OCI-LY1 (cell line): Measurements from ENCODE around the gene CLIC6.

Experiments used
- H2AFZ ChIP-seq: fragments of 200-600 bp; sonication (generic), shearing (Covaris generic); 2 replicates; pipeline ENCODE4 v1.6.0; 2014; ENCODE audit warnings: antibody characterized with exemption, mild to moderate bottlenecking, low read length
- H3F3A ChIP-seq: fragments of 200-600 bp; sonication (generic), shearing (Covaris generic); 2 replicates; pipeline ENCODE4 v1.6.0; 2014; ENCODE audit warnings: mild to moderate bottlenecking, antibody characterized with exemption, low read length, moderate library complexity; ENCODE audit not compliant: insufficient read depth
- H3K27ac ChIP-seq: fragments of 200-600 bp; sonication (generic); 2 replicates; pipeline ENCODE4 v1.5.1; 2014; ENCODE audit warnings: low read length, mixed run types, mild to moderate bottlenecking, low read depth; ENCODE audit not compliant: poor library complexity, severe bottlenecking
- H3K27me3 ChIP-seq: fragments of 200-600 bp; sonication (generic); 2 replicates; pipeline ENCODE4 v1.6.0; 2014; ENCODE audit warnings: antibody characterized with exemption, mild to moderate bottlenecking, low read length, moderate library complexity; ENCODE audit not compliant: insufficient read depth
- H3K36me3 ChIP-seq: fragments of 200-600 bp; sonication (generic); 2 replicates; pipeline ENCODE4 v1.6.1; 2014; ENCODE audit warnings: mild to moderate bottlenecking, antibody characterized with exemption, low read length, moderate library complexity, mixed read lengths; ENCODE audit not compliant: insufficient read depth
- H3K4me1 ChIP-seq: fragments of 200-600 bp; sonication (generic); 2 replicates; pipeline ENCODE4 v1.5.1; 2014; ENCODE audit warnings: mild to moderate bottlenecking, low read length, moderate library complexity; ENCODE audit not compliant: insufficient read depth, severe bottlenecking
- H3K4me2 ChIP-seq: fragments of 200-600 bp; sonication (generic), shearing (Covaris generic); 2 replicates; pipeline ENCODE4 v1.6.1; 2014; ENCODE audit warnings: low read length
- H3K4me3 ChIP-seq: fragments of 200-600 bp; sonication (generic); 2 replicates; pipeline ENCODE4 v1.5.1; 2014; ENCODE audit warnings: low read length, low read depth, mild to moderate bottlenecking, mixed read lengths; ENCODE audit not compliant: poor library complexity, severe bottlenecking
- H3K79me2 ChIP-seq: fragments of 200-600 bp; shearing (Covaris generic); 2 replicates; pipeline ENCODE4 v1.6.1; 2016; ENCODE audit warnings: mixed run types, low read length, mixed read lengths; ENCODE audit not compliant: insufficient read depth
- H3K9ac ChIP-seq: fragments of 200-600 bp; sonication (generic), shearing (Covaris generic); 2 replicates; pipeline ENCODE4 v1.6.1; 2014; ENCODE audit warnings: mild to moderate bottlenecking, low read length, mixed read lengths
- H3K9me2 ChIP-seq: fragments of 200-600 bp; sonication (generic), shearing (Covaris generic); 2 replicates; pipeline ENCODE4 v1.6.1; 2014; ENCODE audit warnings: low read depth, mild to moderate bottlenecking, low read length, mixed read lengths
- H3K9me3 ChIP-seq: fragments of 200-600 bp; shearing (Covaris generic); 2 replicates; pipeline ENCODE4 v1.6.1; 2014; ENCODE audit warnings: low read length, mixed read lengths
- H4K20me1 ChIP-seq: fragments of 200-600 bp; sonication (generic), shearing (Covaris generic); 2 replicates; pipeline ENCODE4 v1.6.0; 2016; ENCODE audit warnings: mild to moderate bottlenecking, low read length; ENCODE audit not compliant: insufficient read depth
- EZH2 ChIP-seq: fragments of 200-600 bp; sonication (generic), shearing (Covaris generic); IDR thresholded peaks from 2 replicates; pipeline ENCODE4 v1.8.0; 2017; ENCODE audit warnings: borderline replicate concordance, mixed run types, mild to moderate bottlenecking, antibody characterized with exemption, low read length, moderate library complexity, mixed read lengths
- TF ChIP-seq, protein P1 (sequence below): fragments of 200-600 bp; sonication (generic), shearing (Covaris generic); IDR thresholded peaks from 2 replicates; pipeline ENCODE4 v1.5.1; 2017; ENCODE audit warnings: mild to moderate bottlenecking, antibody characterized with exemption, low read length, moderate library complexity, mixed read lengths

Gene CLIC6

GRCh38 chr21:34722684-34723300 is 54.0 kb downstream of the CLIC6 start:
- Histone ChIP-seq H3K79me2 (no peaks in the 10 kb centered on the region), H3K9me2 (no peaks in the 10 kb centered on the region), H3K4me2 (no peak overlapping the region), H4K20me1 (no peaks in the 10 kb centered on the region), H3F3A (no peaks in the 10 kb centered on the region), H3K27ac (no peak overlapping the region), H3K4me1 (no peaks in the 10 kb centered on the region), H2AFZ (no peak overlapping the region), H3K27me3 (no peaks in the 10 kb centered on the region), H3K36me3 (no peaks in the 10 kb centered on the region), H3K4me3 (no peak overlapping the region), H3K9me3 (no peaks in the 10 kb centered on the region), H3K9ac (no peak overlapping the region)
- TF ChIP-seq, protein P1, sequence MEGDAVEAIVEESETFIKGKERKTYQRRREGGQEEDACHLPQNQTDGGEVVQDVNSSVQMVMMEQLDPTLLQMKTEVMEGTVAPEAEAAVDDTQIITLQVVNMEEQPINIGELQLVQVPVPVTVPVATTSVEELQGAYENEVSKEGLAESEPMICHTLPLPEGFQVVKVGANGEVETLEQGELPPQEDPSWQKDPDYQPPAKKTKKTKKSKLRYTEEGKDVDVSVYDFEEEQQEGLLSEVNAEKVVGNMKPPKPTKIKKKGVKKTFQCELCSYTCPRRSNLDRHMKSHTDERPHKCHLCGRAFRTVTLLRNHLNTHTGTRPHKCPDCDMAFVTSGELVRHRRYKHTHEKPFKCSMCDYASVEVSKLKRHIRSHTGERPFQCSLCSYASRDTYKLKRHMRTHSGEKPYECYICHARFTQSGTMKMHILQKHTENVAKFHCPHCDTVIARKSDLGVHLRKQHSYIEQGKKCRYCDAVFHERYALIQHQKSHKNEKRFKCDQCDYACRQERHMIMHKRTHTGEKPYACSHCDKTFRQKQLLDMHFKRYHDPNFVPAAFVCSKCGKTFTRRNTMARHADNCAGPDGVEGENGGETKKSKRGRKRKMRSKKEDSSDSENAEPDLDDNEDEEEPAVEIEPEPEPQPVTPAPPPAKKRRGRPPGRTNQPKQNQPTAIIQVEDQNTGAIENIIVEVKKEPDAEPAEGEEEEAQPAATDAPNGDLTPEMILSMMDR = peak; percentile 91
- no peak for TF ChIP-seq EZH2

- H3K4me2 ChIP-seq = no peak overlapping the region
- H3K79me2 ChIP-seq = no peaks in the 10 kb centered on the region
- no peak overlapping the region for H3K4me3 ChIP-seq
- no peak overlapping the region for H2AFZ ChIP-seq
- no peaks in the 10 kb centered on the region for H3K27me3 ChIP-seq
- H3K9ac ChIP-seq = no peak overlapping the region
- no peaks in the 10 kb centered on the region for H4K20me1 ChIP-seq
- no peak for TF ChIP-seq EZH2
- TF ChIP-seq, protein P1 = no peak
- no peaks in the 10 kb centered on the region for H3K9me2 ChIP-seq
- H3K27ac ChIP-seq = no peak overlapping the region
- H3K4me1 ChIP-seq = no peaks in the 10 kb centered on the region
- H3K36me3 ChIP-seq = no peaks in the 10 kb centered on the region
- H3F3A ChIP-seq = no peaks in the 10 kb centered on the region
- H3K9me3 ChIP-seq = no peaks in the 10 kb centered on the region
Measured at GRCh38 chr21:34724131-34724856, 55.5 kb downstream of the CLIC6 start.

- H3K27me3 ChIP-seq = no peaks in the 10 kb centered on the region
- H3F3A ChIP-seq = no peaks in the 10 kb centered on the region
- no peaks in the 10 kb centered on the region for H3K9me3 ChIP-seq
- H3K79me2 ChIP-seq = no peaks in the 10 kb centered on the region
- H3K9me2 ChIP-seq = no peaks in the 10 kb centered on the region
- no peak overlapping the region for H3K4me2 ChIP-seq
- H4K20me1 ChIP-seq = no peaks in the 10 kb centered on the region
- no peaks in the 10 kb centered on the region for H3K4me1 ChIP-seq
- H3K4me3 ChIP-seq = no peak overlapping the region
- no peak overlapping the region for H2AFZ ChIP-seq
- H3K27ac ChIP-seq = no peak overlapping the region
- no peak overlapping the region for H3K9ac ChIP-seq
- no peak for TF ChIP-seq EZH2
- no peaks in the 10 kb centered on the region for H3K36me3 ChIP-seq
Measured at GRCh38 chr21:34724857-34725195, 56.0 kb downstream of the CLIC6 start.
